Breast epithelium (tissue), 3 donors: ENCODE measurements around the gene APRT.

Experiments
- POLR2A ChIP-seq: fragments of 450-650 bp; IDR thresholded peaks from one replicate; pipeline ENCODE4 v1.6.1; 2016; ENCODE audit warnings: antibody characterized with exemption, mild to moderate bottlenecking, moderate library complexity
- TF ChIP-seq, protein P1 (sequence below), 3 donors: fragments of 450-650 bp; IDR thresholded peaks; one replicate each; pipeline ENCODE4 v1.5.1; 2016 to 2017; ENCODE audit warnings: antibody characterized with exemption in 3 of 3, mild to moderate bottlenecking in 3 of 3, moderate library complexity in 3 of 3

DNA sequence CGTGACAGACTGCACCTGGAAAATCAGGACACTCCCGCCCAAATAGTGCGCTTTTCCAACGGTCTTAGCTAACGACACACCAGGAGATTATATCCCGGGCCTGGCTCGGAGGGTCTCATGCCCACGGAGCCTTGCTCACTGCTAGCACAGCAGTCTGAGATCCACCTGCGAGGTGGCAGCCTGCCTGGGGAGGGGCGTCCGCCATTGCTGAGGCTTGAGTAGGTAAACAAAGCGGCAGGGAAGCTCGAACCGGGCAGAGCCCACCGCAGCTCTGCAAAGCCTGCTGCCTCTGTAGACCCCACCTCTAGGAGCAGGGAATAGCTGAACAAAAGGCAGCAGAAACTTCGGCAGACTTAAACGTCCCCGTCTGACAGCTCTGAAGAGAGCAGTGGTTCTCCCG is 39.9 kb upstream of the APRT start:
- TF ChIP-seq, protein P1, sequence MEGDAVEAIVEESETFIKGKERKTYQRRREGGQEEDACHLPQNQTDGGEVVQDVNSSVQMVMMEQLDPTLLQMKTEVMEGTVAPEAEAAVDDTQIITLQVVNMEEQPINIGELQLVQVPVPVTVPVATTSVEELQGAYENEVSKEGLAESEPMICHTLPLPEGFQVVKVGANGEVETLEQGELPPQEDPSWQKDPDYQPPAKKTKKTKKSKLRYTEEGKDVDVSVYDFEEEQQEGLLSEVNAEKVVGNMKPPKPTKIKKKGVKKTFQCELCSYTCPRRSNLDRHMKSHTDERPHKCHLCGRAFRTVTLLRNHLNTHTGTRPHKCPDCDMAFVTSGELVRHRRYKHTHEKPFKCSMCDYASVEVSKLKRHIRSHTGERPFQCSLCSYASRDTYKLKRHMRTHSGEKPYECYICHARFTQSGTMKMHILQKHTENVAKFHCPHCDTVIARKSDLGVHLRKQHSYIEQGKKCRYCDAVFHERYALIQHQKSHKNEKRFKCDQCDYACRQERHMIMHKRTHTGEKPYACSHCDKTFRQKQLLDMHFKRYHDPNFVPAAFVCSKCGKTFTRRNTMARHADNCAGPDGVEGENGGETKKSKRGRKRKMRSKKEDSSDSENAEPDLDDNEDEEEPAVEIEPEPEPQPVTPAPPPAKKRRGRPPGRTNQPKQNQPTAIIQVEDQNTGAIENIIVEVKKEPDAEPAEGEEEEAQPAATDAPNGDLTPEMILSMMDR (IDR thresholded peaks at IDR 0.05) = no peak
- no peak for TF ChIP-seq POLR2A
